Measurements from ENCODE around the gene SLC2A4. TPM values are rescaled to one million over a fixed set of nuclear protein-coding genes. Genes with fewer than 3 reads are reported as not detected.

Gene SLC2A4
- total RNA-seq, 1 donor from 2014 or later, result 0.30 TPM

DNA sequence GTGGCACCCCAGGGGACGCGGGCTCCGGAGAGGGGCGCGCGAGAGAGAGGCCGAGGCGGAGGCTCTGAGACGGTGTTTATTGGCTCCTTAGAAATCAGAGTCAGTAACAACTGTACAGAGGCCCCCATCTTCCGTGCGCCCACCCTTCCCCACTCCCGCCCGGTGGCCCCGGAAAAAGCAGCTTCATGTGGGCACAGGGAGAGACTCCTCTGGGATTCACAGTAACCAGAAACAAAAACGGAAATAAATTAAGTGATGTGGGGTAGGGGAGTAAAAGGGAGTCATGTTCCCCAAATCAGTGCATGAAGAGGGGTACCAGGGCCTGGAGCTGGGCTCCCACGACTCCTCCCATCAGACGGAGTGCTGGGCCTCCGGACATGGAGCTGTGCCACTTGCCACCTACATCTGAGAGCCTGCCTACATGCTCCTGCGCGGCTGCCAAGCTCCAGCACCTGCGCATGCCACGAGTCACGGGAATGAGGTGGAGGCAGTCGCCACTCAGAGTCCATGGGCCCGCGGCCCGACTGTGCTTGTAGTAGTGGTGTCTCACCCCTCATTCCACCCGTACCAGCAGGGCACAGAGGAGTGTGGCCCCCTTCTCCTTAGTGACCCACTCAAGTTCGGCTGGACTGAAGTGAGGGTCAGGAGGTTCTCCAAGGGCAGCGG lies 34.2 kb downstream of the SLC2A4 start:
- H3K4me3 Mint-ChIP-seq (ENCODE audit: unreplicated experiment), result peak overlapping the region; percentile 82
- no peaks in the 10 kb centered on the region for H3K27me3 Mint-ChIP-seq (ENCODE audit: low read depth, unreplicated experiment)
- H3K4me3 ChIP-seq (ENCODE audit: insufficient read depth, low read depth, low read length), result peak overlapping the region; percentile 80
- TF ChIP-seq, protein P1, sequence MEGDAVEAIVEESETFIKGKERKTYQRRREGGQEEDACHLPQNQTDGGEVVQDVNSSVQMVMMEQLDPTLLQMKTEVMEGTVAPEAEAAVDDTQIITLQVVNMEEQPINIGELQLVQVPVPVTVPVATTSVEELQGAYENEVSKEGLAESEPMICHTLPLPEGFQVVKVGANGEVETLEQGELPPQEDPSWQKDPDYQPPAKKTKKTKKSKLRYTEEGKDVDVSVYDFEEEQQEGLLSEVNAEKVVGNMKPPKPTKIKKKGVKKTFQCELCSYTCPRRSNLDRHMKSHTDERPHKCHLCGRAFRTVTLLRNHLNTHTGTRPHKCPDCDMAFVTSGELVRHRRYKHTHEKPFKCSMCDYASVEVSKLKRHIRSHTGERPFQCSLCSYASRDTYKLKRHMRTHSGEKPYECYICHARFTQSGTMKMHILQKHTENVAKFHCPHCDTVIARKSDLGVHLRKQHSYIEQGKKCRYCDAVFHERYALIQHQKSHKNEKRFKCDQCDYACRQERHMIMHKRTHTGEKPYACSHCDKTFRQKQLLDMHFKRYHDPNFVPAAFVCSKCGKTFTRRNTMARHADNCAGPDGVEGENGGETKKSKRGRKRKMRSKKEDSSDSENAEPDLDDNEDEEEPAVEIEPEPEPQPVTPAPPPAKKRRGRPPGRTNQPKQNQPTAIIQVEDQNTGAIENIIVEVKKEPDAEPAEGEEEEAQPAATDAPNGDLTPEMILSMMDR (IDR thresholded peaks at IDR 0.05; ENCODE audit: insufficient read depth, low read depth, low read length), result no peak
- no peak for TF ChIP-seq EZH2 (IDR thresholded peaks at IDR 0.05; ENCODE audit: insufficient read depth, low read length)
- no peaks in the 10 kb centered on the region for H3K9me3 Mint-ChIP-seq (ENCODE audit: unreplicated experiment)
- peaks cover 39% of the 10 kb centered on the region for H4K20me1 ChIP-seq (ENCODE audit: insufficient read depth, low read length)
- H3K27ac Mint-ChIP-seq (ENCODE audit: unreplicated experiment), result peak overlapping the region; percentile 83
- H3K27me3 ChIP-seq (ENCODE audit: insufficient read depth, low read length), result no peaks in the 10 kb centered on the region
- peak overlapping the region; percentile 85 for H2AFZ ChIP-seq (ENCODE audit: low read depth, low read length)
- DNase-seq (ENCODE audit: low read depth) (no peak), FAIRE-seq (no peak)
- peak overlapping the region; percentile 80 for H3K27ac ChIP-seq (ENCODE audit: low read depth, low read length)
- H3K9me3 ChIP-seq (ENCODE audit: insufficient read depth, low read depth, low read length), result no peaks in the 10 kb centered on the region
- H3K79me2 ChIP-seq (ENCODE audit: insufficient read depth, low read length), result peaks cover 33% of the 10 kb centered on the region
- peaks cover 19% of the 10 kb centered on the region for H3K36me3 Mint-ChIP-seq (ENCODE audit: low read depth, unreplicated experiment)
- H3K4me2 ChIP-seq (ENCODE audit: low read length), result peak overlapping the region; percentile 95
- H3K9ac ChIP-seq (ENCODE audit: low read length), result peak overlapping the region; percentile 81
- H3K36me3 ChIP-seq (ENCODE audit: insufficient read depth, low read length), result peaks cover 29% of the 10 kb centered on the region
- peaks cover 34% of the 10 kb centered on the region for H3K4me1 Mint-ChIP-seq (ENCODE audit: low read depth, unreplicated experiment)
- peaks cover 20% of the 10 kb centered on the region for H3K4me1 ChIP-seq (ENCODE audit: insufficient read depth, low read length)

DNA sequence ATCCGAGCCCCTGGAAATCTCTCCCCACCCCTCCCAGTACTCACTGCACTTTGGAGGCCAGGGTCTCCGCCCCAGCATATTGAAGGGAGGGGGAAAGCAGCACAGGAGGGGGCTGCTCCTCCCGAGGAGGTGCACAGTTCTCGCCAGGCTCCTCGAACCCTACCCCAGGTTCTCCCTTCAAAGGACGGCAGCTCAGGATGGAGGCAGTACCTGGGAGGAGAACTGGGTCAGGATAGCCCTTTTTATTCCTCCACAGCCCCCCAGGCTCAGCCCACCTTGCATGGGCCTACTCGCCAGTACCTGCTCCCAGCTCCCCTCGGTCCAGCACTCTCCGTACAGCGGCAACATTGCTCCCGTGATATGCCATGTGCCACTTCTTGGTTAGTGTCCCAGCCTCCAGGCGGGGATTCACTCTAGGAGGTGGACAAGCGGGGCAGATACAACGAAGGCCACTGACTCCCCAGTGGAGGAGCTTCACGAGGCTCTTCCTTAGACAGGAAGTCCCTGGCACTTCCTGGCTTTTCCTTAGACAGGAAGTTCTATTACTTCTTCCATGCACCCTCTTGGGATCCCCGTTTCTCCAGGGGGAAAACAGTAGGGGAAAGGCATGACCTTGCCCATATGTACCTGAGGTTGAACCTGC lies 35.8 kb downstream of the SLC2A4 start:
- no peak overlapping the region for H3K9ac ChIP-seq (ENCODE audit: low read length)
- no peaks in the 10 kb centered on the region for H3K9me3 ChIP-seq (ENCODE audit: insufficient read depth, low read depth, low read length)
- H4K20me1 ChIP-seq (ENCODE audit: insufficient read depth, low read length), result peaks cover 26% of the 10 kb centered on the region
- H3K36me3 ChIP-seq (ENCODE audit: insufficient read depth, low read length), result peaks cover 21% of the 10 kb centered on the region
- H3K27ac ChIP-seq (ENCODE audit: low read depth, low read length), result no peak overlapping the region
- Mint-ChIP-seq H3K4me3 (ENCODE audit: unreplicated experiment) (no peak overlapping the region), H3K36me3 (ENCODE audit: low read depth, unreplicated experiment) (peaks cover 24% of the 10 kb centered on the region), H3K27ac (ENCODE audit: unreplicated experiment) (no peak overlapping the region), H3K4me1 (ENCODE audit: low read depth, unreplicated experiment) (peaks cover 24% of the 10 kb centered on the region), H3K27me3 (ENCODE audit: low read depth, unreplicated experiment) (no peaks in the 10 kb centered on the region), H3K9me3 (ENCODE audit: unreplicated experiment) (no peaks in the 10 kb centered on the region)
- H2AFZ ChIP-seq (ENCODE audit: low read depth, low read length), result no peak overlapping the region
- peaks cover 21% of the 10 kb centered on the region for H3K79me2 ChIP-seq (ENCODE audit: insufficient read depth, low read length)
- H3K27me3 ChIP-seq (ENCODE audit: insufficient read depth, low read length), result no peaks in the 10 kb centered on the region
- no peak for TF ChIP-seq EZH2 (IDR thresholded peaks at IDR 0.05; ENCODE audit: insufficient read depth, low read length)
- TF ChIP-seq, protein P1 (IDR thresholded peaks at IDR 0.05; ENCODE audit: insufficient read depth, low read depth, low read length), result no peak
- peaks cover 20% of the 10 kb centered on the region for H3K4me1 ChIP-seq (ENCODE audit: insufficient read depth, low read length)
- no peak overlapping the region for H3K4me3 ChIP-seq (ENCODE audit: insufficient read depth, low read depth, low read length)
- DNase-seq (ENCODE audit: low read depth) (no peak), FAIRE-seq (no peak)
- H3K4me2 ChIP-seq (ENCODE audit: low read length), result no peak overlapping the region

All from astrocyte (in vitro differentiated cells and primary cell).